ENCODE data around the gene CASK.

The CASK gene

DNA sequence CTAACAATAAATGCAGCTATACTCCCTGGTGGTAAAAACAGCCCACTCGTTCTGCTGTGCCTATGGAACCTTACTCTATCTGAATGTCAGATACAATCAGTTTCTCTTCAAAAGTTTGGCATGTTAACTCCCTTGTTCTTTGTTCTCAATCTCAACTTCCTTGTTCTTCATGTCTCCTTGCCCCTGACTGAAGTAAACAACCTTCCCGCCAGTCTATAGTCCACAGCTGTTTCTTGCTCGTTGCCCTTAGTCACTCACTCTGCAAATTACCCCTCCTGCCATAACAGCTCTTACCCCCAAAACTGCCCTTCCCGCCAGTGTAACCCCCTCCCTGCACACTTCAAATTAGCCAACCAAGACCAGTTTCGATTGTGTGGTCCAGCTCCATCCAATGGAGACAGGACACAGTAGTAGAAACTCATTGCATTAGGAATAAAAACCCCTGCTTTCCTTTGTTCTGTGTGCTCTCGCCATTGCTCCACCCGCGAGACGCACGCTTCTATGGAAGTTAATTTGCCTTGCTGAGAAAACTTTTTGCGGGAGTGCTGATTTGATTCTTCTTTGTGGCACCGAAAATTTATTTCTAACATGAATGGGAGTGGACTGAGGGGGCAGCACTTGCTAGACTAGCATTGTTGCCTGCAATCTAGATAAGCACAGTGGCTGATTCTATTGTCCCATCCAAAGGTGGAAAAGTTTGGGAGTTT, 206.4 kb downstream of the CASK start:
- Histone ChIP-seq H3K9me3 (ENCODE audit: insufficient read depth, low read depth, low read length) (no peaks in the 10 kb centered on the region), H3K18ac (ENCODE audit: low read length) (no peak overlapping the region), H3K27ac (ENCODE audit: low read depth, low read length) (no peak overlapping the region), H3K4ac (ENCODE audit: low read depth, low read length) (no peak overlapping the region), H4K91ac (ENCODE audit: low read depth, low read length) (no peak overlapping the region), H3K4me1 (ENCODE audit: control insufficient read depth in 1 of 2, insufficient read depth in 2 of 2, low read length in 2 of 2) (peaks cover 0 to 2% of the 10 kb centered on the region in 2 experiments), H3K4me2 (ENCODE audit: low read length) (no peak overlapping the region), H2BK12ac (ENCODE audit: low read length) (no peak overlapping the region), H3K27me3 (ENCODE audit: insufficient read depth, low read length) (no peaks in the 10 kb centered on the region), H2AFZ (ENCODE audit: insufficient read depth, low read length, poor library complexity) (no peak overlapping the region), H2AK5ac (ENCODE audit: low read length) (no peak overlapping the region), H4K8ac (ENCODE audit: low read depth, low read length) (no peak overlapping the region), H3K14ac (ENCODE audit: low read length) (no peak overlapping the region), H3K36me3 (ENCODE audit: control insufficient read depth in 1 of 2, insufficient read depth in 2 of 2, low read length in 2 of 2) (peaks cover 0 to 1% of the 10 kb centered on the region in 2 experiments), H2BK5ac (ENCODE audit: low read depth, low read length, poor library complexity) (no peak overlapping the region), H2BK120ac (ENCODE audit: insufficient read depth, low read length, poor library complexity) (no peak overlapping the region), H3K79me1 (ENCODE audit: low read length) (peaks cover 5% of the 10 kb centered on the region), H4K12ac (ENCODE audit: low read depth, low read length) (no peak overlapping the region), H3K23ac (ENCODE audit: low read length) (no peak overlapping the region), H3K79me2 (ENCODE audit: control insufficient read depth, insufficient read depth, low read length, poor library complexity) (no peaks in the 10 kb centered on the region), H3K9ac (ENCODE audit: low read length) (no peak overlapping the region), H3K4me3 (ENCODE audit: low read depth, low read length) (no peak overlapping the region)
- no peak for DNase-seq
- WGBS (ENCODE audit: extremely low coverage, insufficient coverage, insufficient read length) = no CpG with 5 or more reads among the region's 12 CpGs

DNA sequence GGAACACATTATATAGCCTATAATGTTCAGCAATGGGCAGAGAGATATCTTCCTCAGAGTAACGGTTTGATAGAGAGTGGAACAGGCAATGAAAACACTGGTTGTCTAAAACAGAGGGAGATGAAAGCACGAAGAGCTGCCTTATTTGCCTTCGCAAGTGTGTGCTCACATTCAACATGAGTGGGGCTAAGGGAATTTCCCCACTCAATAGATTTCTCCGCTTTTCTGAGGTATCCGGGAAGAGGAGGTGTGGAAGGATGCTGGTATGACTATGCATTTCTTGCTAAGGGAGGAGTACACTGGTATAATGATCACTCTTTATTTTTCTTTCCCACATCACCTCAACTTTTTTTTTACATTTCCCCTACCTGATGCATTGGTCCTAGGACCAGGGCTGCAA, 207.1 kb downstream of the CASK start:
- no peak for DNase-seq
- no peaks in the 10 kb centered on the region for H3K79me2 ChIP-seq (ENCODE audit: control insufficient read depth, insufficient read depth, low read length, poor library complexity)

DNA sequence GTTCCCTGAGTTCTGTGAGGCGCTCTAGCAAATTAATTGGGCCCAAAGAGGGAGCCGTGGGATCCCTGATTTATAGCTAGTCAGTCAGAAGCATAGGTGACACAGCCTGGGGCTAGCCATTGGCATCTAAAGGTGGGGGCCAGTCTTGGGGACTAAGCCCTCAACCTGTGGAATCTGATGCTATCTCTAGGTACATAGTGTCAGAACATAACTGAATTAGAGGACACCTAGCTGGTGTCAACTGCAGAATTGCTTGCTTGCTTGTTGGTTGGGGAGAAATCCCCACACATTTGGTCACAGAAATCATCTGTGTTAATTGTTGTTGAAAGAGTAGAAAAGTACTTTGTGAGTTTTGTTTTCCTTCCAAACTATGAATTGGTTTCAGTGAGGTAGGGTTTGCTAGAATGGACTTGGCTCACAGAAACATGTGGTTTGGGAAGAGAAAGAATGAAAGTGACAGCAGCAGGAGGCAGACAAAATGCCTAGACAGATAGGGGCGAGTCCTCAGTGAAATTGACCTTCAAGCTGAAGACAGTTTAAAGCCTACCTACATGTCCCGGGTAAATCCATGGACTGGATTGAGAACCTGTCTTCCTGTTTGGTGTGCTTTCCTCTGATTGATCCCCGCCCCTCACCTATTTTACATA, 212.2 kb downstream of the CASK start:
- no peak overlapping the region for H3K23ac ChIP-seq (ENCODE audit: low read length)
- no peak overlapping the region for H2BK5ac ChIP-seq (ENCODE audit: low read depth, low read length, poor library complexity)
- no peak overlapping the region for H3K4me2 ChIP-seq (ENCODE audit: low read length)
- WGBS (ENCODE audit: extremely low coverage, insufficient coverage, insufficient read length) = no CpG with 5 or more reads among the region's 5 CpGs
- no peak overlapping the region for H3K18ac ChIP-seq (ENCODE audit: low read length)
- H3K9me3 ChIP-seq (ENCODE audit: insufficient read depth, low read depth, low read length) = no peaks in the 10 kb centered on the region
- no peak overlapping the region for H3K9ac ChIP-seq (ENCODE audit: low read length)
- H3K36me3 ChIP-seq (ENCODE audit: control insufficient read depth in 1 of 2, insufficient read depth in 2 of 2, low read length in 2 of 2) = no peaks in the 10 kb centered on the region
- no peak overlapping the region for H2AFZ ChIP-seq (ENCODE audit: insufficient read depth, low read length, poor library complexity)
- no peaks in the 10 kb centered on the region for H3K79me2 ChIP-seq (ENCODE audit: control insufficient read depth, insufficient read depth, low read length, poor library complexity)
- H4K8ac ChIP-seq (ENCODE audit: low read depth, low read length) = no peak overlapping the region
- H2BK120ac ChIP-seq (ENCODE audit: insufficient read depth, low read length, poor library complexity) = no peak overlapping the region
- H2BK12ac ChIP-seq (ENCODE audit: low read length) = no peak overlapping the region
- no peak overlapping the region for H4K91ac ChIP-seq (ENCODE audit: low read depth, low read length)
- no peak overlapping the region for H2AK5ac ChIP-seq (ENCODE audit: low read length)
- H3K4me3 ChIP-seq (ENCODE audit: low read depth, low read length) = no peak overlapping the region
- no peak overlapping the region for H4K12ac ChIP-seq (ENCODE audit: low read depth, low read length)
- no peaks in the 10 kb centered on the region for H3K79me1 ChIP-seq (ENCODE audit: low read length)
- DNase-seq = no peak
- no peak overlapping the region for H3K4ac ChIP-seq (ENCODE audit: low read depth, low read length)
- no peak overlapping the region for H3K14ac ChIP-seq (ENCODE audit: low read length)
- no peaks in the 10 kb centered on the region for H3K4me1 ChIP-seq (ENCODE audit: control insufficient read depth in 1 of 2, insufficient read depth in 2 of 2, low read length in 2 of 2)
- no peak overlapping the region for H3K27ac ChIP-seq (ENCODE audit: low read depth, low read length)
- H3K27me3 ChIP-seq (ENCODE audit: insufficient read depth, low read length) = no peaks in the 10 kb centered on the region

More for the DNA sequence above, 207.1 kb downstream of the CASK start:
- Histone ChIP-seq H3K27ac (ENCODE audit: low read depth, low read length) (no peak overlapping the region), H3K14ac (ENCODE audit: low read length) (no peak overlapping the region), H3K79me1 (ENCODE audit: low read length) (peaks cover 5% of the 10 kb centered on the region), H4K12ac (ENCODE audit: low read depth, low read length) (no peak overlapping the region), H3K18ac (ENCODE audit: low read length) (no peak overlapping the region), H3K4ac (ENCODE audit: low read depth, low read length) (no peak overlapping the region), H2BK120ac (ENCODE audit: insufficient read depth, low read length, poor library complexity) (no peak overlapping the region), H4K8ac (ENCODE audit: low read depth, low read length) (no peak overlapping the region), H4K91ac (ENCODE audit: low read depth, low read length) (no peak overlapping the region), H3K23ac (ENCODE audit: low read length) (no peak overlapping the region), H3K4me1 (ENCODE audit: control insufficient read depth in 1 of 2, insufficient read depth in 2 of 2, low read length in 2 of 2) (peaks cover 0 to 2% of the 10 kb centered on the region in 2 experiments), H3K27me3 (ENCODE audit: insufficient read depth, low read length) (no peaks in the 10 kb centered on the region), H3K9me3 (ENCODE audit: insufficient read depth, low read depth, low read length) (no peaks in the 10 kb centered on the region), H2AK5ac (ENCODE audit: low read length) (no peak overlapping the region), H2BK5ac (ENCODE audit: low read depth, low read length, poor library complexity) (no peak overlapping the region), H3K4me3 (ENCODE audit: low read depth, low read length) (no peak overlapping the region), H3K36me3 (ENCODE audit: control insufficient read depth in 1 of 2, insufficient read depth in 2 of 2, low read length in 2 of 2) (peaks cover 0 to 1% of the 10 kb centered on the region in 2 experiments), H3K4me2 (ENCODE audit: low read length) (no peak overlapping the region), H2AFZ (ENCODE audit: insufficient read depth, low read length, poor library complexity) (no peak overlapping the region), H2BK12ac (ENCODE audit: low read length) (no peak overlapping the region), H3K9ac (ENCODE audit: low read length) (no peak overlapping the region)
- WGBS (ENCODE audit: extremely low coverage, insufficient coverage, insufficient read length) = no CpG with 5 or more reads among the region's 5 CpGs

GRCh38 chrX:41708486-41708885, 214.9 kb downstream of the CASK start:
- Histone ChIP-seq H3K27ac (ENCODE audit: low read depth, low read length) (no peak overlapping the region), H3K18ac (ENCODE audit: low read length) (no peak overlapping the region), H3K36me3 (ENCODE audit: control insufficient read depth in 1 of 2, insufficient read depth in 2 of 2, low read length in 2 of 2) (no peaks in the 10 kb centered on the region), H4K91ac (ENCODE audit: low read depth, low read length) (no peak overlapping the region), H4K8ac (ENCODE audit: low read depth, low read length) (no peak overlapping the region), H3K23ac (ENCODE audit: low read length) (no peak overlapping the region), H3K14ac (ENCODE audit: low read length) (no peak overlapping the region), H2BK120ac (ENCODE audit: insufficient read depth, low read length, poor library complexity) (no peak overlapping the region), H3K4me1 (ENCODE audit: control insufficient read depth in 1 of 2, insufficient read depth in 2 of 2, low read length in 2 of 2) (no peaks in the 10 kb centered on the region), H3K79me1 (ENCODE audit: low read length) (no peaks in the 10 kb centered on the region), H4K12ac (ENCODE audit: low read depth, low read length) (no peak overlapping the region), H3K79me2 (ENCODE audit: control insufficient read depth, insufficient read depth, low read length, poor library complexity) (no peaks in the 10 kb centered on the region), H3K4me3 (ENCODE audit: low read depth, low read length) (no peak overlapping the region), H3K9ac (ENCODE audit: low read length) (no peak overlapping the region), H3K4me2 (ENCODE audit: low read length) (no peak overlapping the region), H2BK12ac (ENCODE audit: low read length) (no peak overlapping the region), H3K4ac (ENCODE audit: low read depth, low read length) (no peak overlapping the region), H2AK5ac (ENCODE audit: low read length) (no peak overlapping the region), H2BK5ac (ENCODE audit: low read depth, low read length, poor library complexity) (no peak overlapping the region), H2AFZ (ENCODE audit: insufficient read depth, low read length, poor library complexity) (no peak overlapping the region), H3K27me3 (ENCODE audit: insufficient read depth, low read length) (no peaks in the 10 kb centered on the region), H3K9me3 (ENCODE audit: insufficient read depth, low read depth, low read length) (no peaks in the 10 kb centered on the region)
- WGBS (ENCODE audit: extremely low coverage, insufficient coverage, insufficient read length) = no CpG with 5 or more reads among the region's 3 CpGs
- no peak for DNase-seq
